BJ (cell line): ENCODE data around the gene STK39. TPM values are rescaled to one million over a fixed set of nuclear protein-coding genes. Genes with fewer than 3 reads are reported as not detected.

Experiments
- CTCF ChIA-PET: fragments of 350-600 bp; formaldehyde crosslinking; extraction: SDS; loops from one replicate; lab custom pipeline; 2021; ENCODE audit warnings: antibody characterized with exemption, inconsistent platforms; lab: Yijun Ruan, JAX
- POLR2A ChIA-PET: fragments of 300-600 bp; sonication (Branson Sonifier 250); formaldehyde crosslinking; extraction: SDS; loops from one replicate; lab custom pipeline; 2021; ENCODE audit warnings: antibody characterized with exemption; lab: Charles Lee
- DNase-seq: peaks from one replicate; pipeline ENCODE4 v3.0.0-alpha.2; 2011; ENCODE audit warnings: low read depth
- H3K27me3 ChIP-seq: 2 replicates; pipeline ENCODE4 v1.6.0; 2011; ENCODE audit warnings: low read length; ENCODE audit not compliant: control insufficient read depth, insufficient read depth
- H3K36me3 ChIP-seq: 2 replicates; pipeline ENCODE4 v1.5.1; 2011; ENCODE audit warnings: low read length; ENCODE audit not compliant: control insufficient read depth, insufficient read depth
- H3K4me3 ChIP-seq: 2 replicates; pipeline ENCODE4 v1.5.1; 2011; ENCODE audit warnings: low read depth, mild to moderate bottlenecking, control low read depth, low read length
- polyA plus RNA-seq: library from polyadenylated mRNA; depleted of rRNA; stranded (reverse); fragments of >200 nt; gene quantifications from 2 replicates; pipeline ENCODE4 v1.2.3, GENCODE V29; 2011
- TF ChIP-seq, protein P1 (sequence below): IDR thresholded peaks from 2 replicates; pipeline ENCODE4 v1.5.1; 2011; ENCODE audit warnings: low read depth, mild to moderate bottlenecking, control low read depth, inconsistent platforms, low read length, moderate library complexity; ENCODE audit not compliant: insufficient read depth

Gene STK39
- polyA plus RNA-seq, 1 experiment: 7.6 TPM

DNA sequence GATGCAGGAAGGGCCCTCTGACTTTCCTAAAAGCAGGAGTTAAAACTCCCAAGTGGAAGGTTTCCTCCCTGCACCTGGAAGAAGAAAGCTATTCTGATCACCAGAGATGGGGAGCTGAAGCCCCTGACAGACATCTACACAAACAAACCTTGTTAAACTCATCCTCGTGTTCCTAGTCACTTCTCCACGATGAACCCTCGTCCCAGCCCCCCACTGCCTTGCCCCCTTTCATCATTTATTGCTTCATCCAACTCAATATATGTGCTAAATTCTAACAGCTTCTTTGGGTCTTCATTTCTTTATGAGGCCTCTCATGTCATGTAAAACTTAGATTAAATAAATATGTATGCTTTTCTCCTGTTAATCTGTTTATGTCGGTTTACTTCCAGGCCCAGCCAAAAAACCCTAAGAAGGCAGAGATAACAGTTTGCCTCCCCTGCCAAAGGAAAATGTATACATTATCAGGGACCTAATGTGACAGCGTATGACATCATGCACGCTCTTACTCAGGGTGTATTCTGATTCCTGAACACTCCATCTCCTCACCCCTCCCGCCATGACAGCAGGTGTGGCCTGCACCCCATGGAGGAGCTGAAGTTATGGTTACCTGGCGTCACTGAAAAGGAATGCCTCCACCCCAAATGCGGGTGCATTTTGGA, 287.2 kb downstream of the STK39 start:
- CTCF ChIA-PET: interaction anchor here (0.6 to 11.1 kb wide), 3 partner anchors 13 to 1808 kb away, joined by 3 to 101 read pairs (median 3); no protein-coding TSS in a partner anchor
- DNase-seq: no peak

DNA sequence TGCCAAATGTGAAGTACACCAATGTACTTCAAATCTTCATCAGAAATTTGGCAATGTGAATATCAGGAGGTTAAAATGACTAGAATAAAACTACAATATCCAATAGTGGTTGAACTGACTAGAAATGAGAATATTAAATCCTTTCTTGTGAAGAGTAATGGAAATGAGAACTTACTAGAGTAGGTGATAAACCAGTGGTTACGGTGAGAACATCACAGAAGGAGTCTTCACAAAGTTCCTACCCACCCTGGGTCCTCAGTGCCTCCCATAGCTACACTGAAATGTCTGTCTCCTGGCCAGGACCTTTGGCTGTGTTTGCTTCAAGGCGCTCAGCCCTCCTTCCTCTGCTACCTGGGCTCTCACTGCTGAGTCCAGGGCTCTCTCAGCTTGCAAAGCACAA, 289.7 kb downstream of the STK39 start:
- DNase-seq: no peak
- no peak overlapping the region for H3K4me3 ChIP-seq
- TF ChIP-seq, protein P1, sequence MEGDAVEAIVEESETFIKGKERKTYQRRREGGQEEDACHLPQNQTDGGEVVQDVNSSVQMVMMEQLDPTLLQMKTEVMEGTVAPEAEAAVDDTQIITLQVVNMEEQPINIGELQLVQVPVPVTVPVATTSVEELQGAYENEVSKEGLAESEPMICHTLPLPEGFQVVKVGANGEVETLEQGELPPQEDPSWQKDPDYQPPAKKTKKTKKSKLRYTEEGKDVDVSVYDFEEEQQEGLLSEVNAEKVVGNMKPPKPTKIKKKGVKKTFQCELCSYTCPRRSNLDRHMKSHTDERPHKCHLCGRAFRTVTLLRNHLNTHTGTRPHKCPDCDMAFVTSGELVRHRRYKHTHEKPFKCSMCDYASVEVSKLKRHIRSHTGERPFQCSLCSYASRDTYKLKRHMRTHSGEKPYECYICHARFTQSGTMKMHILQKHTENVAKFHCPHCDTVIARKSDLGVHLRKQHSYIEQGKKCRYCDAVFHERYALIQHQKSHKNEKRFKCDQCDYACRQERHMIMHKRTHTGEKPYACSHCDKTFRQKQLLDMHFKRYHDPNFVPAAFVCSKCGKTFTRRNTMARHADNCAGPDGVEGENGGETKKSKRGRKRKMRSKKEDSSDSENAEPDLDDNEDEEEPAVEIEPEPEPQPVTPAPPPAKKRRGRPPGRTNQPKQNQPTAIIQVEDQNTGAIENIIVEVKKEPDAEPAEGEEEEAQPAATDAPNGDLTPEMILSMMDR: no peak
- no peaks in the 10 kb centered on the region for H3K27me3 ChIP-seq
- peaks cover 3% of the 10 kb centered on the region; the same call in 1 of the 2 replicates for H3K36me3 ChIP-seq
- ChIA-PET CTCF (interaction anchor here (11.1 kb wide), 1 partner anchor 161 kb away, joined by 101 read pairs; no protein-coding TSS in a partner anchor), POLR2A (no interaction called here)

More for the DNA sequence above, 287.2 kb downstream of the STK39 start:
- POLR2A ChIA-PET: no interaction called here
- H3K4me3 ChIP-seq: no peak overlapping the region
- TF ChIP-seq, protein P1: no peak
- no peaks in the 10 kb centered on the region for H3K27me3 ChIP-seq
- peaks cover 3% of the 10 kb centered on the region; the same call in 1 of the 2 replicates for H3K36me3 ChIP-seq

DNA sequence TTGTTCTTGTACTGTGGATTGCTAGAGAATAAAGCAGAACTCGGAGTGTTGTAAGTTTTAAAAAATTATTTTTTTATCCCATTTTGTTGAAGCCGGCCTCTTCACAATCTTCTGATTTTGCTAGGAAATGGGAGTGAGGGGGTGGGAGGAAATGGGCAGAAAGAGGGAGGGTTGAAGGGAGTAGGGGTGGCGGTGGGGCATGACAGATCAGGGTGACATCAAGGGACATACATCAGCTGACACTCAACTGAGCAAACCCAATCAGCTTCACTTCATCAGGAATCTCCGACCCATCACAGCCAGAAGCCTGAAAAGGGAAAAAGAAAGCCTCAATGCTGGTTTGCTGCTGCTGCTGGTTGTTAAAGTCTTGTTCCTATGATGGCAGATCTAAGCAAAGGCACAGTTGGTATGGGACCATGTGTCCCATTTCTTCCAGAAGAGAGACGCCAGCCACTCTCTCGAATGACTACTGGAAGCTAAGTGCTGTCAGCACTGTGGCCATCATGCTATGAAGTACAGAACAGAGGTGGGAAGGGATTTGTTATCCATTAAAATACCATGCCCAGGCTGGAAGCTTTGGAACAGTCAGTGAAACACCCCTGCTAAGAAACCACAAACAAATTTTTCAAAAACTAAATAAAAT, 292.0 kb downstream of the STK39 start:
- H3K4me3 ChIP-seq: no peak overlapping the region
- H3K36me3 ChIP-seq: peaks cover 3% of the 10 kb centered on the region; the same call in 1 of the 2 replicates
- TF ChIP-seq, protein P1: no peak
- H3K27me3 ChIP-seq: no peaks in the 10 kb centered on the region
- ChIA-PET POLR2A (no interaction called here), CTCF (interaction anchor here (1.1 to 1.9 kb wide), 4 partner anchors 9 to 164 kb away, joined by 3 to 6 read pairs (median 4); no protein-coding TSS in a partner anchor)
- no peak for DNase-seq

DNA sequence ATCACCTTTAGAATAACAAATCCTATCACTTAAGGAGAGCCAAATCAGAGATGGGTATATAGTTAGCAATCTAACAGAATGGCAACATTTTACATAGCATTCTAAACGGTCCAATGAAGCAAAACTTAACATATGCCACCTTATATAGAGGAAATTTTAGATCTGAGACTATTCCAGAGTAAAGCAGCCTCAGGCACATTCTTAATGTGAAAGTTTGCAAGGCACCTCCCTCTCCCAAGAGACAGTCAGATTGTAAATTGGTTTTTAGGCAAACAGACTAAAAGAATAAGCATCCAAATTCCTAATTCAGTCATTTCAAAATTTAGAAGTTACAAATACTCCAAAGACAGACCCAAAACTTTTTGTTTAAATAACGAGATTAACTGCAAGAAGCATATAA, 292.9 kb downstream of the STK39 start:
- Histone ChIP-seq H3K36me3 (peaks cover 3% of the 10 kb centered on the region; the same call in 1 of the 2 replicates), H3K27me3 (no peaks in the 10 kb centered on the region), H3K4me3 (no peak overlapping the region)
- POLR2A ChIA-PET: no interaction called here
- TF ChIP-seq, protein P1: no peak
- CTCF ChIA-PET: interaction anchor here (1.4 to 1.9 kb wide), 3 partner anchors 9 to 165 kb away, joined by 3 to 6 read pairs (median 5); no protein-coding TSS in a partner anchor
- no peak for DNase-seq

DNA sequence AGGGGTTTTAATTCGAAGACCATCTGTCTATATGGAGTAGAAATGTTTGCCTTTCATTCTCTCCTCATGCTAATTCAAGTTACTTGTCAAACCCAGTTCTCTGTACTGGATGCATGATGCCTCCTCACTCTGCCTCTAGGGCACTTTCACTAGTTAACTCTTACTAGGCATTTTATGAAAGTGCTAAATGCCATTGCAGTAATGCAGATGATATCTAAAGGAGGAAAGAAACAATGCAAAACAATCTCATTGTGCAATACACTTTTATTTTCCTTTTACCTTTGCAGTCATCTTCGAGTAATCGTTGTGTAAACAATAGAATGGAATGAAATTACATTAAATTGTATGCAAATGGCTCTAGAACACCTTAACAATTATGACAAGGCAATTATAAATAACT, 293.6 kb downstream of the STK39 start:
- Histone ChIP-seq H3K36me3 (peaks cover 3% of the 10 kb centered on the region; the same call in 1 of the 2 replicates), H3K27me3 (no peaks in the 10 kb centered on the region), H3K4me3 (no peak overlapping the region)
- DNase-seq: no peak
- TF ChIP-seq, protein P1: no peak
- POLR2A ChIA-PET: no interaction called here
- CTCF ChIA-PET: interaction anchor here (1.7 kb wide), 1 partner anchor 10 kb away, joined by 5 read pairs; no protein-coding TSS in a partner anchor
